GM12878 (cell line): ENCODE measurements around the gene CD86. TPM values are rescaled to one million over a fixed set of nuclear protein-coding genes. Genes with fewer than 3 reads are reported as not detected.
A peak's percentile ranks its signal among the peaks of the same experiment; 100 is the strongest.

Experiments used
- ATAC-seq: fragments of 200-7000 bp; cut with Tn5 transposase; 3 replicates; pipeline ENCODE4 v1.9.1; 2020; ENCODE audit warnings: mild to moderate bottlenecking, moderate library complexity
- BruUV-seq: library from RNA; stranded (reverse); fragments of 400-500 nt; replicated peaks from 2 replicates; lab custom pipeline; 2021; lab: Mats Ljungman, UMichigan
- CTCF ChIA-PET: fragments of 300-600 bp; sonication (Branson Sonifier 250); formaldehyde crosslinking; extraction: SDS; loops from one replicate; lab custom pipeline; 2021; ENCODE audit warnings: inconsistent platforms; lab: Yijun Ruan, JAX
- POLR2A ChIA-PET: fragments of 350-600 bp; formaldehyde crosslinking; extraction: SDS; loops from one replicate; lab custom pipeline; 2021; ENCODE audit warnings: inconsistent platforms; lab: Charles Lee
- RAD21 ChIA-PET: fragments of 300-600 bp; sonication (Branson Sonifier 250); formaldehyde crosslinking; loops from one replicate; lab custom pipeline; 2023; ENCODE audit warnings: antibody characterized with exemption; ENCODE audit not compliant: unreplicated experiment; lab: Charles Lee
- SMC1A ChIA-PET: fragments of 300-600 bp; sonication (Branson Sonifier 250); formaldehyde crosslinking; loops from one replicate; lab custom pipeline; 2023; ENCODE audit not compliant: unreplicated experiment, uncharacterized antibody; lab: Charles Lee
- DNase-seq: peaks from one replicate; pipeline ENCODE4 v3.0.0-alpha.2; 2011; ENCODE audit warnings: low read depth, low spot score
- FAIRE-seq: peaks from 3 replicates; lab custom pipeline; 2011; peaks lifted over from hg19 to GRCh38; lab: Jason Lieb, UNC
- H2AFZ ChIP-seq: 2 replicates; pipeline ENCODE4 v1.6.0; 2011; ENCODE audit warnings: low read depth, low read length, control low read depth; ENCODE audit not compliant: control insufficient read depth
- H3K27ac ChIP-seq: 2 replicates; pipeline ENCODE4 v1.5.1; 2011; ENCODE audit warnings: control low read depth; ENCODE audit not compliant: control insufficient read depth, insufficient read depth
- H3K27me3 ChIP-seq, 2 experiments: replicated peaks in 1 of 2; 2 replicates each; pipeline versions ENCODE4 v1.6.0 to v1.6.1; 2011; ENCODE audit warnings: low read length in 1 of 2; ENCODE audit not compliant: control insufficient read depth in 2 of 2, insufficient read depth in 2 of 2
- H3K36me3 ChIP-seq, 2 experiments: 2 replicates each; pipeline ENCODE4 v1.5.1; 2011; ENCODE audit warnings: low read length in 1 of 2; ENCODE audit not compliant: control insufficient read depth in 2 of 2, insufficient read depth in 2 of 2
- H3K4me1 ChIP-seq: 2 replicates; pipeline ENCODE4 v1.6.1; 2011; ENCODE audit warnings: mild to moderate bottlenecking, low read length, moderate library complexity, mixed read lengths; ENCODE audit not compliant: control insufficient read depth, insufficient read depth
- H3K4me2 ChIP-seq: 2 replicates; pipeline ENCODE4 v1.6.0; 2011; ENCODE audit warnings: control low read depth; ENCODE audit not compliant: control insufficient read depth, insufficient read depth
- H3K4me3 ChIP-seq: fragments of 200-600 bp; sonication (generic); 2 replicates; pipeline ENCODE4 v1.5.1; 2016
- H3K79me2 ChIP-seq: 2 replicates; pipeline ENCODE4 v1.6.0; 2011; ENCODE audit warnings: low read length; ENCODE audit not compliant: control insufficient read depth, insufficient read depth
- H3K9ac ChIP-seq: 2 replicates; pipeline ENCODE4 v1.8.0; 2011; ENCODE audit warnings: low read length, control low read depth, mixed read lengths; ENCODE audit not compliant: control insufficient read depth, insufficient read depth
- H3K9me3 ChIP-seq: replicated peaks from 3 replicates; pipeline ENCODE4 v1.5.1; 2011; ENCODE audit warnings: mild to moderate bottlenecking, low read length; ENCODE audit not compliant: control insufficient read depth, insufficient read depth
- H4K20me1 ChIP-seq: 2 replicates; pipeline ENCODE4 v1.6.0; 2011; ENCODE audit not compliant: control insufficient read depth, insufficient read depth
- NR2F1 ChIP-seq: fragments of 450-650 bp; conservative IDR thresholded peaks from 2 replicates; pipeline ENCODE4 v1.6.1; 2017; ENCODE audit warnings: mild to moderate bottlenecking
- YY1 ChIP-seq: IDR thresholded peaks from 2 replicates; pipeline ENCODE4 v1.6.1; 2011; ENCODE audit warnings: low read depth, mild to moderate bottlenecking, low read length
- WGBS: methylation state at CpG from one replicate; pipeline ENCODE4 v1.1.6; 2016; ENCODE audit warnings: low lambda C conversion rate; ENCODE audit not compliant: insufficient replicate concordance, insufficient coverage; ENCODE audit errors: missing lambda C conversion rate; 5-methylcytosine and 5-hydroxymethylcytosine counted together
- in situ Hi-C: fragments of 300-500 bp; cut with MboI; formaldehyde crosslinking; loops from 9 replicates; pipeline ENCODE4 v1.14.3; 2018; ENCODE audit warnings: mixed read lengths
- intact Hi-C: fragments of 100-400 bp; cut with micrococcal nuclease; formaldehyde crosslinking; loops from one replicate; pipeline ENCODE4 v1.14.2; 2022; ENCODE audit not compliant: unreplicated experiment
- polyA plus RNA-seq, 11 experiments: library from polyadenylated mRNA; depleted of rRNA in 4 of 11; unstranded in 6 of 11; stranded (reverse) in 5 of 11; fragments of >200 nt; fragmentation: Nextera tagmentation in 4 of 11; fragmentation: Illumina TruSeq in 1 of 11; extraction: Ambion mirVana in 4 of 11; extraction: Trizol in 1 of 11; gene quantifications; 1 replicate in 1 of 11; 2 replicates in 10 of 11; pipeline versions ENCODE4 v1.2.1 to v1.2.3, GENCODE V29; 2011 to 2016; ENCODE audit warnings: inconsistent platforms in 2 of 11, missing spikeins in 2 of 11, low read depth in 1 of 11
- total RNA-seq, 4 experiments: library from RNA; depleted of rRNA in 3 of 4; stranded (reverse); fragments of >200 nt in 3 of 4; fragmentation: Illumina TruSeq in 1 of 4; extraction: Trizol in 1 of 4; gene quantifications; 2 replicates each; pipeline versions ENCODE4 v1.2.1 to v1.2.3, GENCODE V29; 2013 to 2021
- TF ChIP-seq, protein P1 (sequence below): fragments of 450-650 bp; IDR thresholded peaks from 2 replicates; pipeline ENCODE4 v1.6.1; 2014; ENCODE audit warnings: mild to moderate bottlenecking

CD86 gene
- total and polyA plus RNA-seq, 10 of the 15 experiments (the other 5 are each of a cell fraction or from before 2014, with no cell fraction given): 40.9 to 100 (median 55.5) TPM

DNA sequence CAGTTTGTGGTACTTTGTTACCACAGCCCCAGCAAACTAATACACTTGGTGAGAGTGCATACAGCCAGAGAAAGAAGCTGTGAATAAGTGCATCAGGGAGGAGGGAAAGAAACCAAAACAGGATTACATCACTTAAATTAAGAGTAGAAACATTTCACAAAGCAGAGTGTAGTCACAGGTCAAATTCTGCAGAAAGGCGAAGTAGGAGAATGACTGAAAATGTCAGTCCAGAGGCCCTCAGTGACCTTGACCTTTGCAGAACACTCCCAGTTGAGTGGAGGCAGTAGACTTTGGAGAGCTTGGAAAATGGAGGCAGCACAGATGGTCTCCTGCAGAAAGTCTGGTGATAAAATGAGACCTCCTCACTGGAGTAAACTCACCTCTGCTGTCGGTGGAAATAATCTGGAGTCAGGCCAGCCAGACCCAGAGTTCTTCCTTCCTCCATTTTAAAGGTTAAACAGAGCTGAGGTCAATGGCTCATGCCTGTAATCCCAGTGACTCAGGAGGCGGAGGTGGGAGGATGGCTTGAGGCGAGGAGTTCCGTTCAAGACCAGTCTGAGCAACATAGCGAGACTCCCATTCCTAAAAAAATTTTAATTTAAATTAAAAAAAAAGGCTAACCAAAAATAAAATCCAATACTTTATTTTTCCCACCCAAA, 5.0 kb downstream of the CD86 start:
- H2AFZ ChIP-seq: no peak overlapping the region
- POLR2A ChIA-PET: interaction anchor here (1.2 to 2.1 kb wide), 3 partner anchors 15 to 35 kb away, joined by 3 to 17 read pairs (median 3); no protein-coding TSS in a partner anchor
- FAIRE-seq: no peak
- TF ChIP-seq NR2F1: peak; percentile 79
- TF ChIP-seq, protein P1, sequence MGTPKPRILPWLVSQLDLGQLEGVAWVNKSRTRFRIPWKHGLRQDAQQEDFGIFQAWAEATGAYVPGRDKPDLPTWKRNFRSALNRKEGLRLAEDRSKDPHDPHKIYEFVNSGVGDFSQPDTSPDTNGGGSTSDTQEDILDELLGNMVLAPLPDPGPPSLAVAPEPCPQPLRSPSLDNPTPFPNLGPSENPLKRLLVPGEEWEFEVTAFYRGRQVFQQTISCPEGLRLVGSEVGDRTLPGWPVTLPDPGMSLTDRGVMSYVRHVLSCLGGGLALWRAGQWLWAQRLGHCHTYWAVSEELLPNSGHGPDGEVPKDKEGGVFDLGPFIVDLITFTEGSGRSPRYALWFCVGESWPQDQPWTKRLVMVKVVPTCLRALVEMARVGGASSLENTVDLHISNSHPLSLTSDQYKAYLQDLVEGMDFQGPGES: no peak
- TF ChIP-seq YY1: no peak
- TF ChIP-seq, all 136 proteins: peak for 1
- Histone ChIP-seq H3K9me3 (no peaks in the 10 kb centered on the region; the same call in 2 of the 3 replicates), H3K4me1 (peaks cover 12% of the 10 kb centered on the region), H3K9ac (no peak overlapping the region), H4K20me1 (no peaks in the 10 kb centered on the region), H3K27me3 (no peaks in the 10 kb centered on the region), H3K79me2 (peaks cover 90% of the 10 kb centered on the region), H3K27ac (no peak overlapping the region), H3K4me3 (no peak overlapping the region), H3K4me2 (peak overlapping the region; percentile 0; the same call in 1 of the 2 replicates), H3K36me3 (peaks cover 5 to 20% of the 10 kb centered on the region in 2 experiments)
- in situ Hi-C loops: no loop called here
- no TSS peak for BruUV-seq
- 95% methylated on average over 6 of the region's 6 CpGs for WGBS
- ChIA-PET RAD21 (interaction anchor here (0.7 to 2.6 kb wide), 6 partner anchors 25 to 63 kb away, joined by 3 to 16 read pairs (median 4); partner anchors contain the start of gene ILDR1), CTCF (interaction anchor here (0.7 to 1.3 kb wide), 2 partner anchors 36 to 41 kb away, joined by 3 read pairs; no protein-coding TSS in a partner anchor), SMC1A (interaction anchor here (1.1 to 22.2 kb wide), 7 partner anchors 9 to 198 kb away, joined by 3 to 394 read pairs (median 6); no protein-coding TSS in a partner anchor)
- ATAC-seq (no peak), DNase-seq (no peak)
- intact Hi-C loops: no loop called here
